RCC 7860 (cell line): ENCODE measurements around the gene PAX1.

Experiments used
- DNase-seq: peaks from one replicate; pipeline ENCODE4 v3.0.0-alpha.2; 2015; ENCODE audit warnings: low spot score
- FAIRE-seq: peaks from 2 replicates; lab custom pipeline; 2012; peaks lifted over from hg19 to GRCh38; lab: Jason Lieb, UNC

PAX1 gene

DNA sequence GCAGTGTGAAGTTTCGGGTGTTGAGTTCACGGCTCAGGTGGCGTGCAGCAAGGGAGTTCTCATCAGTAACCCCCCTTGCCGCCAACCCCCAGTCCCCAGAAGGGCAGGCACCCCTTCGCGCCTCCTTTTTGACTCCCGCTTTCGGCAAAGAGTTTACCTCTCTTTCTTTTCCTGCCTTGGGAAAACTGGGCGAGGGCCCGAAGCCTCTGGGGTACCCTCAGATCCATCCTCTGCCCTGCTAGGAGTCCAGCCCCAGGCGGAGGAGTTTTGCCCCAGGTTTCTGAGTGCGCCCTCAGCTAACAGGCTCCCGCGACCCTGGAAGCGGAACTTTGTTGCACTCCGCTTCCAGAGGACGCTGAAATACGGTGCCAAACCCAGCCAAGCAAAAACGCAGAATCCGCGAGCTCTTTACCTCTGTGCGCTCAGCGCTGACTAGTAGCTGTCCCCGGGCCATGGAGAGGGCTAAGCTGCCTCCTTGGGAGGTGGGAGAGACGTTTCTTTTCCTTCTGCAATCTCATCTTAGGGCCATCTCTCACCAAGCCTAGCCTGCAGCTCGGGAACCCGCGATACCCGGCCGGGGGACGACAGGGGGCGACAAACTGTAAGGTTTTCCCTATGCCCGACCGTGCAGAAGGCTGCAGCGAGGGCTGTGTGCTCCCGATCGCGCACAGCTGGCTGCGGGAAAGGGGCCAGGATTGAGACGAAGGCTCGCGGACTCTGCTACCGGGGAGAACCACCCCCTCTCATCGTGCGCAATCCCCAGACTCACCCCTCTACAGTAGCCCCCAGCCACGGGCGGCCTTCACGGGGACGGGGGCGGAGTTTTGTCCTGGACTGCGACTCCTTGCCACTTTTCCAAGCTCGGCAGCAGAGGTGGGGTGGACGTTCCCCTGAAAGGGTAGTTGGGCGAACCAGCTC, 2.7 kb upstream of the PAX1 start:
- DNase-seq (no peak), FAIRE-seq (no peak)

DNA sequence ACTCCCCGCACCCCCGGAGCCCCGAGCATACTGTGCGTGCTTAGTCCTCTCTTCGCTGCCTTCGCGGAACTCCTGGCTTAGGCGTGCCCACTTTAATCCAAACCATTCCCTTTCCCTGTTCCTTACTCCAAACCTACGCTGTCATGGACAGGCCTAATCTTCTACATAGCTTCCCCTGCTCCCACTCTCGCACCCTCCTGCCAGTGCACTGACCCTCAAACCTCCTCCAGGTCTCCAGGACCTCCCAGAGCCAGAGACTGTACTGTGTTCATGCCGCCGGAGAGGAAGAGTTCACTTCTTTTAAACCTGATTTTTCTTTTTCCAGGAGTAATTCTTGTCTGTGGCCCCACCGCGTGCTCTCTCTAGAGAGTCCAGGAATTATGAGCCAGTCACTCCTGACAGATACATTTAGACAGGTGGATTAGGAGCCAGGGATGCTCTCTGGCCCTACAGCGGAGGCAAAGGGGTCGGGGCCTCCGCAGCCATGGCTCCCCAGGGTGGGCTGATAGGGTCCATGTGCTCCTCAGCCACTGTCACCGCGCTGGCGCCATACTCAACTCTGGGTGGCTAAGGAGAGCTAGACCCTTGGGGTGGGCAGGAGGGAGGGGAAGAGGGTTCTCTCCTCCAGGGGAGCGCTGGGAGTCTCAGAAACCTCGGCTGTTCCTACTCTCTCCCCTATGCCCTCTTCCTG, 1.6 kb upstream of the PAX1 start:
- FAIRE-seq = no peak
- DNase-seq = no peak

DNA sequence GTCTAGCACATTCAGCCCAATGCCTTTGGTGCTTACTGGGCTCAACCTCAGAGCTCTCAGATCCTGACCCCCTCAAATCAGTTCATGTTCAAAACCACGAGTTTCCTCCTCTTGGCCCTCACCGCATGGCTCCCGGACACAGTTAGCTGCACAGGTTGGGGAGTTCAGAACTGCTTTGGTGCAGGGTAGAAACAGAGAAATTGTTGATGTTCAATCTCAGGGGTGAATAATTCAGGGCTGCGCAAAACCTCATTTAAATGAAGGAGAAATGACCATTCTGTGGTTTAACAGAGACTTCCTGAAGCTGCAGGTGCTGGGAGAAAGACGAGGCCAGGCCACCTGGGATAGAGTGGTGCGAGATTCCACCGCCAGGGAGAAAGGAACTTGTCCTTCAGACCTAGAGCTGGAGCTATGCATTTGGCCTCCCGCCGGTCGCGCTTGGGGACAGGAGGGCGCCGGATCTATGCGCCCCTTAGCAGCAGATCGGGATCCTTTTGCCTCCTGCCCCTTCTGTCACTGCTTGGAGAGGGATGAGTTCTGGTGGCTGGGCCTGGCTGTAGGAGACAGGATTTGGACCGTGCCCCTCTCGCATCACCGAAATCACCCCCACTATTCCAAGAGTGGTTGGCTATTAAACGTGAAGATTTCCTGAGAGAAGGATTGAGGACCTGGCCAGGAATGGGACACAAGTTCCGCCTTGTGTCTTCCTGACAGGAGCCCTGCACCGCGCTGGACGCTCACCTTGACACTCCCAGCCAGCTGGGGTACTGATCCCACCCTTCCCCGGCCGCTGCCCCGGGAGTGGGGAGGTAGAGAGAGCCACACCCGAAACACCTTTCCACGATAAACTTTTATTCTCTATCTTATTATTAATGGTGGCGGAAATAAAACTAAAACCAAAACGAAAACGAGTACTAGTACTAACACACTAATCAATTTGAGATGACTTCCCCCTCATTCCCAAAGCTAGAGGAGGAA, 767 bp upstream of the PAX1 start:
- FAIRE-seq (no peak), DNase-seq (no peak)

DNA sequence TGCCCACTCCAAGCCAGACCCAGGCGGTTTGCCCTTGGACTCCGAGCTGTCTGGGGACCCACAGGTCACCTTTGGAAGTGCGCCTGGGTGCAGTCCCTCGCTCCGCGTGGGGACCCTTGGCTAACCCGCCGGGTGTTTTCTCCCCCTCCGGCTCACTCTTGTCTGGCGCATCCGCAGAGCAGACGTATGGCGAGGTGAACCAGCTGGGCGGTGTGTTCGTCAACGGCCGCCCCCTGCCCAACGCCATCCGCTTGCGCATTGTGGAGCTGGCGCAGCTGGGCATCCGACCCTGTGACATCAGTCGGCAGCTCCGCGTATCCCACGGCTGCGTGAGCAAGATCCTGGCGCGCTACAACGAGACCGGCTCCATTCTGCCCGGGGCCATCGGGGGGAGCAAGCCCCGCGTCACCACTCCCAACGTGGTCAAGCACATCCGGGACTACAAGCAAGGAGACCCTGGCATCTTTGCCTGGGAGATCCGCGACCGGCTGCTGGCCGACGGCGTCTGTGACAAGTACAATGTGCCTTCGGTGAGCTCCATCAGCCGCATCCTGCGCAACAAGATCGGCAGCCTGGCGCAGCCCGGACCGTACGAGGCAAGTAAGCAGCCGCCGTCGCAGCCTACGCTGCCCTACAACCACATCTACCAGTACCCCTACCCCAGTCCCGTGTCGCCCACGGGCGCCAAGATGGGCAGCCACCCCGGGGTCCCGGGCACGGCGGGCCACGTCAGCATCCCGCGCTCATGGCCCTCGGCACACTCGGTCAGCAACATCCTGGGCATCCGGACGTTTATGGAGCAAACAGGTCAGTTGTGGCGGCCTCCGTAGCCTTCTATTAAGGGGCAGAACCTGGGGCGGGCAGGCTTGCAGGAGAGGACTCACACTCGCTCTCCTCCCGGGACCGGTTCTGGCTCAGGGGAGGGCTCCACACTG, 1.1 kb downstream of the PAX1 start:
- DNase-seq (no peak), FAIRE-seq (no peak)

DNA sequence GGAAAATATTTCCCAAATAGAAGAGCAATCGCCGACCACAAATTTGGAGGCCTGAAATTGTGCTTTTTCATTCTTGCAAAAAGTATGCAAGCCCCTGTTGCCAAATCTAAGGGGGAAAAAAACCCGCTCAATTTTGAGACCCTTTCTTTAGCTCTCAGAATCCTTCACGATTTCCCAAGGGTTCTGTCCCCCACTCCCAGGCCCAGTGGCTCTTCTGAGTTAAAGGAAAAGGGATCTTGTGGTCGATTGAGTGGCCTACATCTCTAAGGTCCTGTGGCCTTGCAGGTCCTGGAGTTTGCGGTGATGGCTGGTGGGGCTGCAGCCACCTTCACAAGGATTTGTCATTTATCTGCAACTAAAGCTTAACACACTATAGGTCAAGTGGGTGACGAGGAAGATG, 1.8 kb downstream of the PAX1 start:
- FAIRE-seq = no peak

DNA sequence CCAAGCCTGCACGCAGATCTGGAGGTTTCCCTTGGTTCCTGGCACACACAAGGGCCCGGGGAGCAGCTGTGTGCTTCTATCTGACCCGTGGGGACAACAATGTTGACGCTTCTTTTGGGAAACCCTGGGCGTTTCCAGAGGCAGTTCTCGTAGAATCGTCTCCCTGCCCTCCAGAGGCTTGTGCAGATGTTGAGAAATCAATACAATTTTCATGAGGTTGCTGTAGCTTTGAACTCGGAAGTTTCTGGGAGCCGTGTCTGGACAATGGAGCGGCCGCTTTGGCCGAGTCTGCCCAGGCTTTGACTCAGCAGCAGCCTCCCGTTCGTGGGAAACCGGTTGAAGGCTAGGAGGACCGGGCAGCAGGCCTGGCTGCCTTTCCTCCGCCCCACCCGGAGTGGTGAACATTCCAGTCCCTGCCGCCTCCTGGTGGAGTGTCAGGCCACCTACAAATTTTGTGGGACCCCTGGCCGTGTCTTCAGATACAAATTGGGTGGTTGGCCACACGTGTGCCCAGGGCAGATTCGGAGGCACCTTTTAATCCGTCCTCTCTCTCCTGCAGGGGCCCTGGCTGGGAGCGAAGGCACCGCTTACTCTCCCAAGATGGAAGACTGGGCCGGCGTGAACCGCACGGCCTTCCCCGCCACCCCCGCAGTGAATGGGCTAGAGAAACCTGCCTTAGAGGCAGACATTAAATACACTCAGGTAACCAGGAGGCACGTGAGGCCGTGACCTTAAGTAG, 2.7 kb downstream of the PAX1 start:
- no peak for DNase-seq
- no peak for FAIRE-seq

More for the DNA sequence above, 1.8 kb downstream of the PAX1 start:
- no peak for DNase-seq

DNA sequence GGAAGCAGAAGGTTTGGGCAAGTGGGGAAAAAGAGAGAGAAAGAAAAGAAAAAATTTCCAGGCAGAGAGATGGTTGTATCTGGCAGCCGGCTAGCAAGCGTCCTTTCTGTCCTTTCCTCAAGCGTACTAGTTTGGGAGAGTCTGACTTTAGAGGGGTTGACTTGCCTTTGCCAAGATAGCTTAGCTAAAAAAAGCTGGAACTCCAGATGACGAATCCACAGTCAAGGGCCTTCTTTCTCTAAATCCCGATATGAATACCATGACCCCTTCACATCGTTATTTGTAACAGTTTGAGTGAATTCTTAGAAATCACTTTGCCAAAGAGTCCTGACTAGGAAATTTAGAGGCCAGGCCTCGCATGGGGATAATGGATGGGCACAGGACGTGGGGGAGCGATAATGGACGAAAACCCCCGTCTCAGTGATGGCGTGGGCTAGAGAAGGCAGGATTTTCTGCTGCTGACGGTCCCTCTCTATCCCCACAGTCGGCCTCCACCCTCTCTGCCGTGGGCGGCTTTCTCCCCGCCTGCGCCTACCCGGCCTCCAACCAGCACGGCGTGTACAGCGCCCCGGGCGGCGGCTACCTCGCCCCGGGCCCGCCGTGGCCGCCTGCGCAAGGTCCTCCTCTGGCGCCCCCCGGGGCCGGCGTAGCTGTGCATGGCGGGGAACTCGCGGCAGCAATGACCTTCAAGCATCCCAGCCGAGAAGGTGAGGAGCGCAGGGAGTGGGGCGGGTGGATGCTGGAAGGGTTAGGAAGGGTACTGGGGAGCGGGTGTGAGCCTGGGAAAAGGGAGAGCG, 3.5 kb downstream of the PAX1 start:
- no peak for DNase-seq
- no peak for FAIRE-seq

DNA sequence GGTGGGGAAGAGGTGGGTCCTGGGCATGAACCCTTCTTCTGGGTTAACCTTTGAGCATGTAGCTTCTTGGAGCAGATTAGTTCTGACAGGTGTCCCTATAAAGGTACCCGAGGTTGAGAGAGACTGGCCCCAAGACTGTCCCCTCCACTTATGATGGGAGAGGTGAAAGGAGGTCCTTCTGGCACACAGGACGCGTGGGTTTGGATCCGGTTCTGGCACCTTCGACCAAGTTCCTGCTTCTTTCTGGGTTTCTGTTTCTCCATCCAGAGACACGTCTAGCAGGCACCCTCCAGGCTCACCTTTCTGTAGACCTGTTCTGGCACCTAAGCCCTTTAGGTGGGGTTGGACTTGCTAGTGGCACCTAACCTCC, 4.1 kb downstream of the PAX1 start:
- FAIRE-seq = no peak
- no peak for DNase-seq

DNA sequence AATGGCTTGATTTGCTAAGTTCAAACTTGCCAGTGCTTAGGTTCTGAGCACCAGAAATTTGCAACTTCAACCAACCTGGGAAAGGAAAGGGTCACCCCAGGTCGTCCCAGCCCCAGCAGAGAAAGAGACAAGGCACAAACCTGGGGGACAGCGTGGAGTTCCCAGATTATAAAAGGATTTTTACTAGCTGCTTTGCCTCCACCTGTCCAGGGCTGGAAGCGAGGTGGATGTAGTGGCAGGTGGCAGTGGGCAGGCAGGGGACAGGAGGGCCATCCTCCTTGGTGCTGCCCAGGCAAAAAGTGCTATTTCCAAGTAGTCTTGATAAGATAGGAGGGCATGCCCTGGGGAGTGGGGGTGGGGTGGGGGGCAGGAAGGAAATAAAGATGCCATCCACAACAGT, 4.9 kb downstream of the PAX1 start:
- FAIRE-seq (no peak), DNase-seq (no peak)

DNA sequence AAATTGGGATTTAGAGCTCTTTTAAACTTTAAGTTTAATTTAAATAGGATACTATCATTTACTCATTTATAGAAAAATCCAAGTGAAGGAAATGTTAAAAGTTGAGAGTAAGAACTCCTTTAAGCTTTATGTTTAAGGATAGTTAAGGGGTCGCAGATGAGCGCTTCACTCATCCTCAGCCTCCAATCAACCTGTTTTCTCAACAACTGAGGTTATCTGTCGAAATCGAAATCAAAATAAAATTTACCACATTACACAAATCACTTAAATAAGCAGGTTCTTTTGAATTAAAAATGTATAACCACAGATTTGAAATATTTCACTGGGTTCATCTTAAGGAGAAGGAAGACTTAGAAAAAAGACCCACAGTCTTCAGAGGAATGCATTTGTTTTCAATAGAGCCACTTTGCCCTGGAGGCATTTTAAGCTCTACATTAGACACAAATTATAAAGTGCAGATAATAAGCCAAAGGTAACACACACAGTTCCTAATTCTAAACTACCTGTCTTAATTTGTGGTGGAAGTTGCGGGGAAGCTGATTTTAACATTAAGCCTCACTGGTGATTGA, 5.5 kb downstream of the PAX1 start:
- FAIRE-seq = no peak

DNA sequence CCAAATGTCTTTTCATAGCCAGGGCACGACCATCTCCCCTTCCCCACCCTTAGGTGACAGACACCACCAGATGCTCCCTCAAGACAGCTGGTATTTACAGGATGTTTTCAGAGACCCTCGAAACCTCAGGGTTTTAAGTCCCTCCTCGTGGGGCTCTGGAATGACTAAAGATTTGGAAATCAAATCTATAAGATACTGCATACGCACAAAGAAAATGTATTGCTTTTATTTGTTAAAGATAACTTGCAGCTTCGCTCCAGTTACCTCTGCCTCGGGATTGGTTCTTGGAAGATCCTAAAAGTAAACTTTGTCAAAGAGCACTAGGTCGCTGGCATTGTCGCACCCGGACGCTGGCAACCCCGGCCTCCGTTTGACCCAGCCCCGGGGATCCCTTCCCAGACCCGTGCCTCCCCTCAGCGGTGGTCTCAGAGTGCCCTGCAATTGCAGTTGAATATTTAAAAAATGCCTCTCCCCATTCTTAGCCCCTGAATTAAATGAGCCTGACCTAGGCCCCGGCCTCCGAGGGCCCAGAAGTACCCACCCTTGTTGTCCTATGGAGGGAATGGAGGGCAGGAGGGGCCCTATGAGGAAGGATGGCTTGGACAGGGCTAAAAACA, 7.1 kb downstream of the PAX1 start:
- no peak for FAIRE-seq

More for the DNA sequence above, 5.5 kb downstream of the PAX1 start:
- no peak for DNase-seq

DNA sequence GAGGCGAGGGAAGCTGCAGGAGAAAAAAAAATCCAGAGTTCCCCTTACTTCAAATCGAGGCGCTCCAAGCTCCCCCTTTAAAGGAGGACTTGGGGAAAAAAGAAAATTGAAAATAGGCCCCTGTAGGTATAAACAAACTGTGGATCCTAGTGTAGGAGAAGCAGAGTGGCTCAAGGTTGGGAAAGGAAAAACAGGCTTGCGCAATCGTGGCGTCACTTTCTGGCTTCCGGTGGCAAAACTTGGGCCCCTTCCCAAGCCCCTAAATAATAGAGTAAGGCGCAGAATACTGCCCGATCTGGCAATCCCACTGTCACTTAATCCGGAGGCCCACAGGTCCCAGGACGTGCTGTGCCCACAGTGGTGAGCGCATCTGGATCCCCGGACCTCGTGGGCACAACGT, 8.0 kb downstream of the PAX1 start:
- DNase-seq (no peak), FAIRE-seq (no peak)

More for the DNA sequence above, 7.1 kb downstream of the PAX1 start:
- DNase-seq = no peak

DNA sequence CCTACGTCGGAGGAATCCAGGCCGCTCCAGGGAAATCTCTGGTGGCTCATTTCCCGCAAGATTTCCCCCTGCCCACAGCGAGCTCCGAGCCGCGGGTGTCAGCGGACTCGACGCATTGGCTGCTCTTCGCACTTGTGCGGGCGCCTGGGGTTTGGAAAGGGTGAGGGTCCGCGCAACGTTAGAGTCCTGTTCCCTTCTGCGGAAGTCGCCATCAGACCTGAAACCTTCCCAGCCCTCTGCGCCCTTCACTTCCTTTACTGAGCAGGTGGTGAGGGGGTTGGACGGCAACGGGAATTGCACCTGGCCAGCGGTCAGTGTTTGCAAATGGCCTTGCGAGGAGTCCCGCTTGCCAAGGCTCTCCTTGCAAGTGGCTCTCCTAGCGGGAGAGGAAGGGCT, 8.4 kb downstream of the PAX1 start:
- DNase-seq (no peak), FAIRE-seq (no peak)

DNA sequence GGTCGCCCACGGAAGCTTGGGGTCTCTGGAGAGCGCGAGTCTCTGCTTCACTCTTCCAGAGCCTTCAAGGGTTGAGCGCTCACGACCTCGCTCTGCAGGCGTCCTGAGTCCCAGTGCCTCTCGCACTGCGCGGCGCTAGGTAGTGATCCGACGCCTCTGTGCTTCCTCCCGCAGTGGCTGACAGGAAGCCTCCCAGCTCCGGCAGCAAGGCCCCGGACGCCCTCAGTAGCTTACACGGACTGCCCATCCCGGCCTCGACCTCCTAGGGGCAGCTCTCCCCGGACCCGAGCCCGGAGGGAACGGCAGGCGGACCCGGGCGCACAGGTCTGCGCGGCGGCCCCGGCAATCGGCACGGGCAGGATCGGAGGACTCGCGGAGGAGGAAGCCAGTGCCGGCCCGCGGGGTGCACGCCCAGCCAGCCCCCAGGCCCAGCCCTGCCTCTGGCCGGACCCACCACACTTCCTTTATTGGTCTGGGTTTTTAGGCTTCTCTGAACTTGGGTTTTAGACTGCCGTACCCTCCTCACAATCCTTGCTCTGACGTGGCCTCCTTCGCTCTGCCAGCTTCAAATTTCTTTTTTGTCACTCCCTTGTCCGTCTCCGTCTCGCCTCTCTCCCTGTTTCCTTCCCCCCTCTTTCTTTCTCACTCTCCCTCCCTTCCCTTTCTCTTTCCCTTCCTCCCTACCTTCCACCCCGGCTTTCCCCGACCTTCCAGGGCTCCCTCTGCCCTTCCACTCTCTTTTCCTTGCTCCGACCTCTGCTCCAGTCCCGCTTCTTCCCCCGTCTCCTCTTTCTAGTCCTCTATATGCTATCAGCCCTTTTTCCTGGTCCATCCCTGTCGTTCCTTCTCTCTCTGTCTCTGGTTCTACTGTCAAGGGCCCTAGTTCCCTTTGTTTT, 9.1 kb downstream of the PAX1 start:
- FAIRE-seq = no peak
- DNase-seq = no peak

DNA sequence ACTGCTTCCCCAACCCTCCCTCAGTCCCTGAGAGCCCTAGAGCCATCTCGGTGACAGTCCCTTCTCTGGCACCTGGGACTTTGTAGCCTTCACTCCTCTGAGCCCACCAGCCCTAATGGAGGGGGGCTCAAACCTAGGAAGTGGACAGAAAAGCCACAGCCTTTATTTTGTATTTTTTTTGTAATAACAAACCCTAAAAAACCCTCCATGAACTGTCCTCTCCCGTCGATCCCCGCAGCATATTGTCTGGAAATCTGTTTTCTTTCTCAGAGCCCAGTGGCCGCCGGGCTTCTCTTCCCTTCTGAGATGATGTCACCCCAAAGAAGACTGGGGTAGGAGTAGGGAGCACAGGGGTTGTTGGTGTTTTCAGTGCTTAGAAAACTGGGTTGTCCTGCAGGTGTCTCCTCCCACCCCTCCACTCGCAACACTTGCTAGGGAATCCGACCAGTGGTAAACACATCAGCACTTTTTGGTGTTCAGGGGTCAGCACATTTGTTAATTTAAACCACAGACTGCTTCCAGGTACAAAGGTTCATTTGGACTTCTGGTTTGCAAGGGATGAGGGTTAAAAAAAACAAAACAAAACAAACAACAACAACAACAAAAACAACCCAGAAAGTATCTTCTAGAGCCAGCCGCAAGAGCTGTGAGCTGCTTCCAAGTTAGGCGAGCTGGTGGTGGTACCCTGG, 9.9 kb downstream of the PAX1 start:
- DNase-seq = no peak
- no peak for FAIRE-seq

DNA sequence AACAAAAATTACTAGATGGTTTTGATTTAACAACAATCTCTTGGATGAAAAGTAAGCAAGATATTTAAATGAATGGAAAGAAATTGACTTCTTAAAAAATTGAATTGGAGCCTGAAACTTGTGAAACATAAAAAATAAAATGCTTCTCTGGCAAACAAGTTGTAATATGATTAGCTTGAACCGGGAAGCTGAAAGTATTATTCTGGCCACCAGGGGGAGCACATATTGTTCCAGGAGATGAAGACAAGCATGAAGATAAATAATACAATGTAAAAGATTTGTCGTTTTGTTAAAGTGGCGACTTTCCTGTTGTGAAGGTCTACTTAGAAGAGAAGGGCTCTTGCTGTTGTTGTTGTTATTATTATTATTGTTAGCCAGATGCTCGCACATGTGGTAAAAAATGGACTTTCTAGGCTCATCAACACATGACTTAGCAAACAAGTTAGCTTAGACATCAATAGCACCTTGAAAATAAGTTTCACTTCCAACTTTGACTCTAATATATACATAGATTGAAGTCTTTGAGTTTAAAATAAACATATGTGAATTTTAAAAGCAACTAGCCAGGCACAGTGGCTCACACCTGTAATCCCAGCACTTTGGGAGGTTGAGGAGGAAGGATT, 14.2 kb downstream of the PAX1 start:
- DNase-seq = peak; percentile 23
- FAIRE-seq = peak; percentile 23
